ENCODE data around the gene GAS2L1.
A peak's percentile ranks its signal among the peaks of the same experiment; 100 is the strongest.

Gene GAS2L1

GRCh38 chr22:29263791-29264276 is 42.6 kb upstream of the GAS2L1 start:
- TF ChIP-seq CTCF (IDR thresholded peaks at IDR 0.05; ENCODE audit: control insufficient read depth, insufficient read depth, low read depth, low read length, missing control alignments), result no peak
- no peak overlapping the region for H3K4me3 ChIP-seq (ENCODE audit: control insufficient read depth, low read depth, low read length)
- no peak for DNase-seq (ENCODE audit: low read depth)

GRCh38 chr22:29265305-29265704 is 41.1 kb upstream of the GAS2L1 start:
- no peak for DNase-seq (ENCODE audit: low read depth)
- H3K4me3 ChIP-seq (ENCODE audit: control insufficient read depth, low read depth, low read length), result no peak overlapping the region
- no peak for TF ChIP-seq CTCF (IDR thresholded peaks at IDR 0.05; ENCODE audit: control insufficient read depth, insufficient read depth, low read depth, low read length, missing control alignments)

GRCh38 chr22:29265929-29266328 is 40.5 kb upstream of the GAS2L1 start:
- H3K4me3 ChIP-seq (ENCODE audit: control insufficient read depth, low read depth, low read length), result no peak overlapping the region
- no peak for TF ChIP-seq CTCF (IDR thresholded peaks at IDR 0.05; ENCODE audit: control insufficient read depth, insufficient read depth, low read depth, low read length, missing control alignments)
- no peak for DNase-seq (ENCODE audit: low read depth)

- peak overlapping the region; percentile 86 for H3K4me3 ChIP-seq (ENCODE audit: control insufficient read depth, low read depth, low read length)
- no peak for TF ChIP-seq CTCF (IDR thresholded peaks at IDR 0.05; ENCODE audit: control insufficient read depth, insufficient read depth, low read depth, low read length, missing control alignments)
- no peak for DNase-seq (ENCODE audit: low read depth)
Observed at GRCh38 chr22:29266564-29267461, 39.6 kb upstream of the GAS2L1 start.

- TF ChIP-seq CTCF (IDR thresholded peaks at IDR 0.05; ENCODE audit: control insufficient read depth, insufficient read depth, low read depth, low read length, missing control alignments), result no peak
- no peak for DNase-seq (ENCODE audit: low read depth)
Observed at GRCh38 chr22:29267462-29267857, 39.0 kb upstream of the GAS2L1 start.

GRCh38 chr22:29267858-29268510 is 38.5 kb upstream of the GAS2L1 start, which contains the start of the genes EWSR1 and RHBDD3:
EWSR1 (plus strand) TSS chr22:29268268; CDS start chr22:29268337, 69 bp downstream.
RHBDD3 (minus strand) TSS chr22:29267981; CDS start chr22:29265626, 2,355 bp downstream.
- no peak for TF ChIP-seq CTCF (IDR thresholded peaks at IDR 0.05; ENCODE audit: control insufficient read depth, insufficient read depth, low read depth, low read length, missing control alignments)
- peak within 1 kb of the TSS; percentile 86 for H3K4me3 ChIP-seq (ENCODE audit: control insufficient read depth, low read depth, low read length)
- peak; percentile 93 for DNase-seq (ENCODE audit: low read depth)

More at GRCh38 chr22:29267462-29267857, 39.0 kb upstream of the GAS2L1 start:
- H3K4me3 ChIP-seq (ENCODE audit: control insufficient read depth, low read depth, low read length), result peak overlapping the region; percentile 86
